GM18519 (cell line): ENCODE measurements around the gene MUC2.

Experiments
- ATAC-seq: cut with Tn5 transposase; IDR thresholded peaks from one replicate; pipeline ENCODE4 v1.9.1; 2021; ENCODE audit warnings: mild to moderate bottlenecking, moderate library complexity; ENCODE audit not compliant: unreplicated experiment, low FRiP score

Gene MUC2

DNA sequence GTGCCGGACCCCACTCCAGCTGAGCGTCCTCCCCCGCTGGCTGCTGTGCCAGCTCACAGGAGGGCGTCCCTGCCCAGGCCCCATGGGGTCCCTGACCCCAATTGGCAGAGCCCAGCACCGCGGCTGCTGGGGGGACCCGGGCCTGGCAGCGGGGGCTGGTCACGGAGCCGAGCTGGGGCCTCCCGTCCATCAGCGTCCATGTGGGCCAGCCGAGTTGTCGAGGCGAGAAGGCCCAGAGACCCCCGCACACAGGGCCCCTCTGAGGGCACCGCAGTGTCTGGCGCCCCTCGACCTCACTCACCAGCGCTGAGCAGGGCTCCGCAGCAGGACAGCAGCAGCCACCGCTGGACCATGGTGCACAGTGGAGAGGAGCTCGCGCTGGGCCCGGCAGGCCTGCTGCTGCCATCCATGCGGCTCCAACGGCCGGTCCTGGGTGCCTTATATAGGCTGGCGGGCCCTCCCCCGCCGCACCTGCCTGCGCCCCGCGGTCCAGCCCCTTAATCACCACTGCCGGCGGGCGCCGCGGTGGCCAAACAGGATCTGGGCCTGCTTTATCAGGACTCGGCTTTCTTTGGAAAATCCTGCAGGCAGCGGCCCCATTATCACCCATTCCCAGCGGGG is 38.3 kb upstream of the MUC2 start, which contains the start of gene MUC6:
Gene MUC6 (minus strand): TSS at position 416 of the 621 bp plus-strand sequence. CDS start 63 bp downstream, at position 353.
- ATAC-seq = no peak

DNA sequence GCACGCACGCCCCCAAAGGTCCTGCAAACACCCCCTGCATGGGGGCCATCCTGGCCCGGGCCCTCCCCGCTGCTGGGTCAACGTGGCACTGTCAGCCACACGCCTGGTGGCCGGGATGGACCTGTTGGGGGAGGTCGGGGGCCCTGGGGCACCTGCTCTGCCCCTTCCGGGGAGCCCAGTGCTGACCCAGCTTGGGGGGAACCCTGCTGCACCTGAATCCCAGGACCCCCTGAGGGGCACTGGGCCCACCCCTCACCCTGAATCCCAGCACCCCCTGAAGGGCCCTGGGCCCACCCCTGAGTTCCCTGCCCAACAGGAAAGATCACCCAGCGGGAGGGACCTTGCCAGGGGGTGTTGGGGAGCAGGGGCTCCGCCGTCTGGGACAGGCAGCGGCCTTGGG is 37.7 kb upstream of the MUC2 start:
- ATAC-seq = no peak

DNA sequence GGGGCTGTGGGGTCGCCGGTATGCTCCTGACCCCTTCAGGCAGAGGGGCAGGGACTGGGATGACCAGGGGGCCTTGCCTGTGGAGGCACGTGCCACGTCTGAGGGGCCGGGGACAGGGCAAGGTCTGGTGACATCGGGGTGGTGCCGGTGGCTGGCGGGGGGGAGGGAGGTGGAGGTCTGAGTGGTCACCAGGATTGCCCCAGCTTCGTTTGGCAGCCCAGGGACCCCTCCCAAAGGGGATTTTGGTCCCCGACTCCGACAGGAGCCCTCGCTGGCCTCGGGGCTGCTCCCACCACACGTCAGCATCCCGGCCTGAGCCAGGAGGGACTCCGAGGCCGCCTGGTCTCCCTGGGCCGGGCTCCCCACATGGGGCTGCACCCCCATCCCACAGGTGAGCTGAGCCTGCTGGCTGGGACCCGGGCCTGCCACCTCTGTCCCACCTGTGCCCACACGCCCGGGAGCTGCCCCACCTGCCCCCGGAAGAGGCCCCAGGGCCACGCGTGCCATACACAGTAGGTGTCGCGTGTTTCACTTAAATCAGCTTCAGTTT is 37.1 kb upstream of the MUC2 start:
- ATAC-seq = no peak

DNA sequence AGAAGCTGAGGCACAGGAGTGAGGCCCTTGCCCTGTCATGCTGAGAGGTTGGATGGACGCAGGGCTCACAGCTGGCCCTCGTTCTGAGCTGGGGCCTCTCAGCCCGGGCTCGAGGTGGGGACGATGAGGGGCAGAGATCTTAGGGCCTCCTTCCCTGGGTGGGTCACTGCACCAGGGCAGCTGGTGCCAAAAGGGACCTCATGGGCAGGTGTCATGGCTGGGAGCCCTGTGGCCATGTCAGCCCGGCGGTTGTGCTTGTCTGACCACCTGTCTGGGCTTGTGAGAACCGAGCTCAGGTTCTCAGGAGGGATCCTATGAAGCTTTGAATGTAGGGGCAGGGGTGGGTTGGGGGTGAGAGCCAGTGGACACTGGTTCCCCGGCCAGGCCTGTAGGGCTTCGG is 36.3 kb upstream of the MUC2 start:
- no peak for ATAC-seq

DNA sequence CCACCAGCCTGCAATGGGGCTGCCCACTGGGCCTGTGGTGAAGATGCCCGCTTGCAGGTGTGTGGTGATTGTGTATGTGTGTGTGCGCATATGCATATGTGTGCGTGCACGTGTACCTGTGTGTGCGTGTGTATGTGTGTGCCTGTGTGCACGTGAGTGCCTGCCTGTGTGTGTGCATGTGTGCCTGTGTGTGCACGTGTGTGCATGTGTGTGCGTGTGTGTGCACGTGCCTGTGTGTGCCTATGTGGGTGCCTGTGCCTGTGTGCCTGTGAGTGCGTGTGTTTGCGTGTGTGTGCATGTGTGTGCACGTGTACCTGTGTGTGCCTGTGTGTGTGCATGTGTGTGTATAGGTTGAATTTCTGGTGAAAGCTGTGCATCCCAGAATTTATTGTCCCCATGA is 35.8 kb upstream of the MUC2 start:
- no peak for ATAC-seq

DNA sequence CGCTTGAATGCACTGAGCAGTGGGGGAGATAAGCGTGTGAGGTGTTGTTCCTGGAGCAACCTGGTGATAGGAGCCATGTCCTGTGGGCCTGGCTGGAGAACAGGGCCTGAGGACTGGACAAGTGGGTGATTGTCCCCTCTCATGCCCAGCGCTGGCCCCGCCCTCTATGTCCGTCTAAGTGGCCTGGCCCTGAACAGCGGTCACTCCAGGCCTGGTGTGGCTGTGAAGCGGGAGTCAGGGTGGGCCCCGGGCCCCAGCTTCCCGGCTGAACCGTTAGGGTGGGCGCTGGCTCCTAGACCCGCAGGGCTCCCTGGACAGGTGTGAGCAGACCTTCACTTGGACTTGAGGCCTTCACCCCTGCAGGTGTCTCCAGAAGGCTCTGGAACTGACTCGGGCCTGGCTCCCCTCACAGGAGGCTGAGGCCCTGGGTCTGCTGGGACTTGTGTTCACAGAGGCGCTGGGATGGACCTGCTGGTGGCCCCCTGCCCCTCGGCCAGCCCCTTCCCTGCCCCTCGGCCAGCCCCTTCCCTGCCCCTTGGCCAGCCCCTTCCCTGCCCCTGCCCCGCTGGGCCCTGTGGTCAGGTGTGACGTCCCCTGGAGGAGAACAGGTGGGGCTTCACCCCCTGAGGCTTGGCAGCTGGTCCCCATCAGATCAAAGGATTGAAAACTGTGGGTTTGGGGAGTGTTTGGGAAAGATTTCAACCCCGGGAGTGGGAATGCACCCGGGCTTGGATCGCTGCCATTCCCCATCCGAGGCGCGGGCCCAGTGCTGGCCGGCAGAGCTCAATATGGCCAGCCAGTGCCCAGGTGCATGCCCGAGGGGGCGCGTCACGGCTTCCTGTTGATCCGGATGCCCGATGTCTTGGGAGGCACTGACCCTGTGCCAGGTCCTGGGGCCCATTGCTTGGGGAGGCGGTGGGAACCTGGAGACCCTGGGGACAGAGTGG is 34.9 kb upstream of the MUC2 start:
- ATAC-seq = no peak

DNA sequence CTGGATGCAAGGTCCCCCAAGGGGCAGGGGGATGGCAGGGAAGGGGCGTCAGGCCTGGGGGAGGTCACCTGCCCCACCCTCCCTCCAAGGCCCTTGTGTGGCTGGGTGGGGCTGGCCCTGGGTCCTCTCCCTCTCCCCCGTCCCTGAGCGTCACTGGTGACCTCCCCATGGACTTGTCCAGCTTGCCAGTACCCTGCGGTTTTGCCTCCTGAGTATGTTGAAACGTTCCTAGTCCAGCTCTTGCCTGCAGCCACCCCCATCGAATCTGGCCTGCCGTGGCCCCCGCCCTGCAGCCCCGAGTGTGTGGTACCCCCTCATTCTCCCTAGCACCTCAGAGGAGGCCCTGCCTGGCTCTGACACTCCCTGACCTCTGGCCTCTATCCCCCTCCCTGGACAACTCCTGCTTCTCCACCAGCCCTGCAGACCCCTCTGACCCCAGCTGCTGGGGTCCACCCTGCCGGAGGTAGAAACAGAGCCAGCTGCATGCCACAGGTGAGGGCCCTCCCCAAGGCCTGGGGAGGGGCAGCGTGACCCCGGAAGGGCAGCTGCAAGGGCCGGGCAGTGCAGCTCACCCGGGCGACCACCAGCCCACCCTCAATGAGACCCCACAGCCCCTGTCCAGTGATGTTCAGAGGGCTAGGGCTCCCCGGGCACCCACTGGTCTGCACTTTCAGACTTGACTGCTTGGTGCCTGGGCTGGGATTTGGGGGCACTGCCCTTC is 34.1 kb upstream of the MUC2 start:
- ATAC-seq = no peak

DNA sequence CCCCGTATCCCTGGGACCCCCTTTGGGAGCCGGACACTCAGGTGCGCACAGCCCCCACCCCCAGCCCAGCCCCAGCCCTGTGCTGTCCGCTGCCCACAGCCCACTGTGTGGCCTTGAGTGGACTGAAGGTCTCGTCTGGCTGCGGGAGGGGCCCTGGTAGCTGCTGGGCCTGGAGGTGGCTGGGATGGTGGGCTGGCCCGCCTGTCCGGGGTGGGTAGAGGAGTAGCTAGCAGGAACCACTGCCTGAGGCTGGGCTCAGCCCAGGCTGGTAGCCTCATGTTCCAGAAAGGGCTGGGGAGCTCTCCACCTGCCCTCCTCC is 33.6 kb upstream of the MUC2 start:
- ATAC-seq = no peak

DNA sequence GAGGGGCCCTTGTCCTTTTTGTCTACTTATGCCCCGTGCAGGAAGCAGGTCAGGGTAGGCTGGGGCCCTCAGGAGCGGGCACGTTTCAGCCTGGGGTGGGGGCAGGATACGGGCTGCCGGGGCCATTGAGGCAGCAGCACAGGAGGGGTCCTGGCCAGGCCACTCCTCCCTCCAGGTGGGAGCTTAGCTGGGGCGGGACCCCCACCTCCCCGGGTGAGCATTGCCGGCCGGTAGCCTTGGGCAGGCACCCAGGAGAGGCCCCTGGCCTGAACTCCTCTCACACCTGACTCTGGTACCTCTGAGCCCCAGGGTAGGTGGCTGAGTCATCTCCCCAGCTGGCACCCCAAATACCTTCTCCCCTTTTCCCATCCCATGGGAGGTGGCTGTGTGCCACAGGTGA is 33.2 kb upstream of the MUC2 start:
- no peak for ATAC-seq

DNA sequence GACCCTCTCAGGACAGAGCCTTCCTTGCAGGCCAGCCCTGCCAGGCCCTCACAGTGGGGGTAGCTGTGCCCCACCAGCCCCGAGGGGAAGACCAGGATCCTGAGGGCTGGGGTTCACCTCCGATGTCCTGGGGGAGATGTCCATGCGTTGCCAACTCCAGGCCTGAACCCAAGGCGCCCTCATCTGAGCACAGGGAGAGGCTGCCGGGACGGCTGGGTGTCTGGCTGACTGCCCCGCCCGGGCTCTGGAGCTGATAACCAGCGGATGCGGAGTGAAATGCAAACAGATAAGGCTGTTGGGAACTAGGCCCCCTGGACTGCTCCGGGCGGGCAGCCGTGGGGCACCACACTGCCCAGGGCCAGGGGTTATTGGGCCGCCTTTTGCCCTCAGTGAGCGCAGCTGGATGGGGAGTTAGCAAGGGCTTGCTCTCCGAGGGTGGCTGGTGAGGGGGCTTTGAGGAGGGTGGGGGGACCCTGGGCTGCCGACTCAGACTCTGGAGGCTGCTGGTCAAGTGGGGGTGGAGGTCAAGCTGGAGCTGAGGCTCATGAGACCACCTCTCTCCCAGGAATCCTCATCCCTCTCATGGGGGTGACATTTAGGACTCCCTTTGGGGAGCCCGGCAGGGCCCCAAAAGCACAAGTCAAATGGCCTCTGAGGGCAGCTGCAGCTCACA is 32.6 kb upstream of the MUC2 start:
- no peak for ATAC-seq

DNA sequence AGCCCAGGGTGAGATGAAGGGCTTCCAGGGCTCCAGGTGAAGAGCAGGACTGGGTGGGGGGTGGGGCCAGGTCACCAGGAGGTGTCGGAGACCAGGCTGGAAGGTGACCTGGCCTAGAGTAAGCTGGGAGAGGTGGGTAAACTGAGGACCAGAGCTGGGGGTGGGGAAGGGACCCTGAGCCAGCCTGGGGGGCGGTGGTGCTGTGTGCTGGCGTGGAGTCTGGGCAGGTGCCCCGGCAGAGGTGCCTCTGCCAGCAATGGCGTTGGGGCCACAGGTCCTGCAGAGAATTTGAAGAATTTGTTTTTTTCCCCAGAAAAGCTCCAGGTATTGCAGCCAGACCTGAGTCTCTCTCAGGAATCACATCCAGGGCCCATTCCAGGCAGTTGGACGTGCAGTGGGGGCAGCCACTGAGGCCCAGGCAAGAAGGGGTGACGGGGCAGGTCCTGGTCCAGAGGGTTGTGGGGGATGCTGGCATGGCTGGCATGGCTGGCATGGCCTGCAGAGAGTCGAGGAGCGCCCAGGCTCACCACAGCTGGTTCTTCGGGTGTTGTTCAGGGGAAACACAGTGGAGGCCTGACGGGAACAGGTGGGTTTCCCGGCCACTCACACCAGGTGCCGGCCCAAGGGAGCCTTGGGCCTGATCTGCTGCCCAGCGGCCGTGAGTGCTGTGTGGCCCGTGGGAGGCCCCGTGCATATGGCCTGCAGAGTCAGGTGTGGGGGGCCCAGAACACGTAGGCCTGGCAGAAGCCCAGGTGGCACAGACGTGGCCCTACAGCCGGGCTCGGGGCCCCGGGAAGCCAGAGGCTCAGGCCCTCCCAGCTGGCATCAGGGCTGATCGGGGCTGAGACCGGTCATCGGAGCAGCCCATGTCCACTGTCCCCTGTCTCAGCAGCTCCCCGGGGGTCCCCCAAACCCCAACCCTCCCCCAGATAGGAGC is 31.8 kb upstream of the MUC2 start:
- ATAC-seq = no peak

DNA sequence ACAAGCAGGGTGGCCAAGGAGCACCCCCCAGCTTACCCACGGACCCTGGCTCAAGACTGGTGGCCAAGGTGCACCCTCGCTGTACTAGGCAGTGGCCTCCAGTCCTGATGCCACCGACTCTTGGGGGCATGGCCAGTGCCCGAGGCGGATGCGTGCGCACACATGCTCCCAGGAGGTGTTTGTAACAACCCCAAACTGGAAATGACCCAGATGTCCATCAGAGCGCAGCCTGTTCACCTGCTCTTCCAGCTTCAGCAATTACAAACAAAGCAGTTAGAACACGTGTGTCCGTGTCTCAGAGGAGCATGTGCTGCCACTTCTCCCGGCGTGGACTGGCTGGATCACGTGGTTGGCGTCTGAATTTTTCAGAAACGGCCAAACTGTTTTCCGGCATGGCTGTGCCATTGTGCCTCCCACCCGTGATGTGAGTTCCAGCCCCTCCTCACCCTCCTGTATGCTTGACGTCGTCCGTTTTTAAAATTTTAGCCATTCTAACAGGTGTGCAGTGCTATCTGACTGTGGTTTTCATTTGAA is 31.0 kb upstream of the MUC2 start:
- no peak for ATAC-seq

DNA sequence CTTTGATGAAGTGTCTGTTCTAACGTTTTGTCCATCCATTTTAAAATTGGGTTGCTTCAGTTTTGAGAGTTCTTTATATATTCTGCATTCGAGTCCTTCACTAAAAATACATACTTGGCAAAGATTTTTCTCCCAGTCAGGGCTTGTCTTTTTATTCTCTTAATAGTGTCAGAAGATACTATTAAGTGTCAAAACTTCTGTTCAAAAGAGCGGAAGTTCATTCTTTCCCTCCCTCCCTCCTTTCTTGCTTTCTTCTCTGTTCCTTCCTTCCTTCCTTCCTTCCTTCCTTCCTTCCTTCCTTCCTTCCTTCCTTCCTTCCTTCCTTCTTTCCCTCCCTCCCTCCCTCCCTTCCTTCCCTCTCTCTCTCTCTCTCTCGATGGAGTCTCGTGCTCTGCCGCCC is 30.5 kb upstream of the MUC2 start:
- no peak for ATAC-seq

DNA sequence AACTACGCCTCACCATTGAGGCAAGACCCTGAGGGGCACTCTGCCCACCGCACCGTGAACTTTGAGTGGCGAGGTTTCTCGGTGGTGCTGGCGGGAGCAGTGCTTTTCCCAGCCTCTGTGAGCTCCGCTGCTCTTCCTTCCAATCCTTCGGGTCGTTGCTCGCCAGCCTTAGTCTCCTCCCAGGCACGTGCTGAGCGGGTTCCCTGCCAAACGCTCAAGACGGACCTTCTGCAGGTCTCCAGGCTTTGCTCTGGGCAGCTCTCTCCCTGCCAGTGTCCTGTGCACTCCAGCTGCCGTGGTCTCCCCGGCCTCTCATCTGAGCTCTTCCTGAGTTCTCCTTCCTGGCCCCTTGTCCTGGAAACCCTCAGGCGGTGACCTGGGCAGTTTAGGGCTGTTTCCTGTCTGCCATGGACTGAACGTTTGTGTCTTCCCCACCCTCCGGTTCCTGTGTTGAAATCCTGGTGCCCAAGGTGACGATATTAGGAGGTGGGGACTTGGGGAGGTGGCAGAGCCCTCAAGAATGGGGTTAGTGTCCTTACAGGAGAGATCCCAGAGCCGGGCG is 27.0 kb upstream of the MUC2 start:
- no peak for ATAC-seq

DNA sequence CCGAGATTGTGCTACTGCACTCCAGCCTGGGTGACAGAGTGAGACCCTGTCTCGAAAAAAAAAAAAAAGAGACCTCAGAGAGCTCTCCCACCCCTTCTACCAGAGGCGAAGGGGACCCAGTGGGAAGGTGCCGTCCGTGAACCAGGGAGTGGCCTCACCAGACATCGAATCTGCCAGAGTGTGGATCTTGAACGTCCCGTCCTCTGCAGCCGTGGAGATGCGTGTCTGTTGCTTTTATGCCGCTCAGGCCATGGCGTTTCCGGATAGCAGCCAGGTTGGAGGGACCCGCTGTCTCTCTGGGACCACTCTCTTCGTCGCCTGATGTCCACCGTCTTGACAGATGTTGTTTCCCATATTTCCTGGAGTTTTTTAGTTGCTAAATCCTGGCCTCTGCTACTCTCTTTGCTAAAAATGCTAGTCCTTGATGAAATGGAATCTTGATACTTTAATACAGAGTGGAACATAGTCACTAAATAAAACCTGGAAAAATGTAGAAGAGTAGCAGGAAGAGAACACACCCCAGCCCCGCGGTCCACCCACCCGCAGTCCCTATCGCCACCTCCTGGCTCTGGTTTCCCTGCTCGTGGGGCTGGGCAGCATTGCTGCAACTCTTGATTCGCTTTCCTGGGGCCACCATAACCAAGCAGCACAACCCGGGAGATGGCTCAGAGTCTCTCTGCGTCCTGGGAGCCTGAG is 26.2 kb upstream of the MUC2 start:
- ATAC-seq = no peak

DNA sequence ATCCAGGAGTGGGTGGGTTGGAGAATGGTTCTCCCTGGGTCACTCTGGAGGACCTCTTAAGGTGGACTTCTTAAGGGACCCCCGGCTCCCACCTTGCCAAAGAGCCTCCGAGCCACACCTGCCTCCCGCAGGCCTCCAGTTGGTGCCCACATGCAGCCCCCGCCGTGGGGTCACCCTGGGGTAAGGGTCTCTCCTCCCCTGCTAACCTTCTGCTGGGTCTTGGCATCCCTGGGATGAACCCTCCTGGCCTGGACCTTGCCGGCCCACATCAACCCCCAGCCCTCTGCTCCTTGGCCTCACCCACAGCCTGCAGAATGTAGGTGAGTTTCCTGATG is 25.6 kb upstream of the MUC2 start:
- no peak for ATAC-seq

DNA sequence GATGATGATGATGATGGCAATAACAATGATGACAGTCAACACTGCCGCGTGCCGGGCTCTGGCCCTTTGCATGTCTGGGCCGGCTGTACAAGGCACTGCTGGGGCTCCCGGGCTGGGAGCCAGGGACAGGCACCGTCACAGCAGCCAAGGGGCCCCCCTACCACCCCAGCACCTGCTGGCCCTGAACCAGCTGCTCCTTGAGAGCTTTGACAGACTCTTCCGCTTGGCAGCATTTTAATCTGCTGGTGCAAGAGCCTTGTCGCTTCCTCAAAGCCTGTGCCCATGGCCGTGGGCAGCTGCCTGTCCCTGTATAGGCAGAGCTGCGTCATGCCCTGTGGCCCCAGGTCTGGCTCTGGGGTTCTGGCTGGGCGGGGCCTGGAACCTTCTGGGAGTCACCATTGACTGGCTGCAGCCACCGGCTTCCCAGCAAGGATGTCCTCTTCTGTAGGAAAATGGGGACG is 25.2 kb upstream of the MUC2 start:
- no peak for ATAC-seq

DNA sequence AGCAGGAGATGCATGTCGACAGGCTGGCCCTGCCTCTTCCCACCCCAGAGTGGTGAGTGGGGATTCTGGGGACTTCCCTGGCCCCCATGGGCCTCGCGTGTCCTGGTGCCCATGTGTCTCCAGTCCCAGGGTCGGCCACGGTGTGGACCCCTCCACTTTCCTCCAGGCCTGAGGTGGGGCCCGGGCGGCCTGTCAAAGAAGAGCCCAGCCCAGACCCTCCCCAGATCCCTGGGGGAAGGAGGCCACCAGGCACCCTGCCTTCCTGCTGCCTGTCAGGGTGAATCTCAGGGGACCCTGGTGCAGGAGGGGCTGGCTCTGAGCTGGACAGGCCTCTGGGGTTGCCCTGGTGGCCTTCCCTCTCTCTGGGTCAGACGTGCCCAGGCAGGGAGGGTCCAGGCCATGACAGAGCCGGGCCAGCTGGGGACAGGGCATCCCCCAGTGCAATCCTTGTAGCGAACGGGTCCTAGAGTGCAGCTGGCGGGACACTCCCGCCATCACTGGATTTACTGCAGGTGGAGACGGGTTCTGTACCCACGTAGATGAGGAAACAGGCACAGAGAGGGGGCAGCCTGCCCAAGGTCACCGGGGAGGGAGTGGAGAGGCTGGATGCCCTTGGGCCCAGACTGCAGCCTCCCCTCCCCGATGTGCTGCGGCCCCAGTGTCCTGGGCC is 24.6 kb upstream of the MUC2 start:
- ATAC-seq = no peak
